Measurements from ENCODE around the gene MPP4.

Gene MPP4

GRCh38 chr2:201618744-201619662 lies 79.4 kb downstream of the MPP4 start:
- Histone ChIP-seq H3K36me3 (ENCODE audit: control insufficient read depth, insufficient read depth, low read length) (no peaks in the 10 kb centered on the region), H3K9ac (ENCODE audit: low read length) (no peak overlapping the region), H3K27me3 (ENCODE audit: control insufficient read depth, insufficient read depth, low read length) (no peaks in the 10 kb centered on the region), H3K27ac (ENCODE audit: low read depth, low read length) (no peak overlapping the region), H3K4me3 (ENCODE audit: low read length) (peak overlapping the region; percentile 26), H3K4me1 (ENCODE audit: control insufficient read depth, insufficient read depth, low read length) (no peaks in the 10 kb centered on the region)

DNA sequence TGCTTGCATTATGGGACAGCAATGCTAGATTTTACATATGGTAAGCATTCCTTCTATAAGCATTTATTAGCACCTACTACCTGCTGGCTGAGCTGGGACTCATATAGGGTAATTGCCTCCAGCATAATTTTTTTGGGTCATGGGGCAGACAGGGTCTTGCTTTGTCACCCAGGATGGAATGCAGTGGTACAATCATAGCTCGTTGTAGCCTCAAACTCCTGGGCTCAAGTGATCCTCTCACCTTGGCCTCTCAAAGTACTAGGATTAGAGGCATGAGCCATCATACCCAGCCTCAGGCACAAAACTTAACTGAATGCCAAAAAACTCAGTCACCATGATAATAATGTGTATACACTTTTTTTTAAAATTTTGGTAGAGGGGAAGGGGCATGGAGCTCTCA lies 90.4 kb downstream of the MPP4 start:
- H3K4me3 ChIP-seq (ENCODE audit: low read length) = no peak overlapping the region
- no peaks in the 10 kb centered on the region for H3K36me3 ChIP-seq (ENCODE audit: control insufficient read depth, insufficient read depth, low read length)
- no peaks in the 10 kb centered on the region for H3K4me1 ChIP-seq (ENCODE audit: control insufficient read depth, insufficient read depth, low read length)
- no peak overlapping the region for H3K27ac ChIP-seq (ENCODE audit: low read depth, low read length)
- H3K9ac ChIP-seq (ENCODE audit: low read length) = no peak overlapping the region
- H3K27me3 ChIP-seq (ENCODE audit: control insufficient read depth, insufficient read depth, low read length) = no peaks in the 10 kb centered on the region

- no peak overlapping the region for H3K9ac ChIP-seq (ENCODE audit: low read length)
- H3K4me1 ChIP-seq (ENCODE audit: control insufficient read depth, insufficient read depth, low read length) = no peaks in the 10 kb centered on the region
- H3K36me3 ChIP-seq (ENCODE audit: control insufficient read depth, insufficient read depth, low read length) = no peaks in the 10 kb centered on the region
- H3K27ac ChIP-seq (ENCODE audit: low read depth, low read length) = no peak overlapping the region
- H3K27me3 ChIP-seq (ENCODE audit: control insufficient read depth, insufficient read depth, low read length) = no peaks in the 10 kb centered on the region
- no peak overlapping the region for H3K4me3 ChIP-seq (ENCODE audit: low read length)
Measured at GRCh38 chr2:201607568-201607967, 90.9 kb downstream of the MPP4 start.

GRCh38 chr2:201600906-201601305 lies 97.5 kb downstream of the MPP4 start:
- H3K36me3 ChIP-seq (ENCODE audit: control insufficient read depth, insufficient read depth, low read length) = no peaks in the 10 kb centered on the region
- no peaks in the 10 kb centered on the region for H3K27me3 ChIP-seq (ENCODE audit: control insufficient read depth, insufficient read depth, low read length)
- no peak overlapping the region for H3K9ac ChIP-seq (ENCODE audit: low read length)
- no peak overlapping the region for H3K4me3 ChIP-seq (ENCODE audit: low read length)
- no peaks in the 10 kb centered on the region for H3K4me1 ChIP-seq (ENCODE audit: control insufficient read depth, insufficient read depth, low read length)
- H3K27ac ChIP-seq (ENCODE audit: low read depth, low read length) = no peak overlapping the region

- H3K4me3 ChIP-seq (ENCODE audit: low read length) = no peak overlapping the region
- no peaks in the 10 kb centered on the region for H3K27me3 ChIP-seq (ENCODE audit: control insufficient read depth, insufficient read depth, low read length)
- H3K36me3 ChIP-seq (ENCODE audit: control insufficient read depth, insufficient read depth, low read length) = no peaks in the 10 kb centered on the region
- no peaks in the 10 kb centered on the region for H3K4me1 ChIP-seq (ENCODE audit: control insufficient read depth, insufficient read depth, low read length)
- H3K9ac ChIP-seq (ENCODE audit: low read length) = no peak overlapping the region
- no peak overlapping the region for H3K27ac ChIP-seq (ENCODE audit: low read depth, low read length)
Measured at GRCh38 chr2:201597397-201597796, 101.0 kb downstream of the MPP4 start.
